Astrocyte of the cerebellum (primary cell): ENCODE measurements around the gene LRTM1.
A peak's percentile ranks its signal among the peaks of the same experiment; 100 is the strongest.

Source experiments
- DNase-seq: peaks from one replicate; pipeline ENCODE4 v3.0.0-alpha.2; 2011; ENCODE audit warnings: low read depth
- H3K4me3 ChIP-seq: 2 replicates; pipeline ENCODE4 v1.5.1; 2011; ENCODE audit warnings: mild to moderate bottlenecking, low read depth, low read length, moderate library complexity
- CTCF ChIP-seq: IDR thresholded peaks from 2 replicates; pipeline ENCODE4 v1.5.1; 2012; ENCODE audit warnings: low read length, low read depth, moderate library complexity, mild to moderate bottlenecking; ENCODE audit errors: missing control alignments
- in situ Hi-C: cut with HindIII; loops from 2 replicates; pipeline ENCODE4 v1.10.0; 2017; ENCODE audit warnings: low sequenced_read_pairs

The LRTM1 gene

GRCh38 chr3:54892168-54892567, 35.7 kb downstream of the LRTM1 start:
- TF ChIP-seq CTCF = no peak
- in situ Hi-C loops = no loop called here
- no peak for DNase-seq
- H3K4me3 ChIP-seq = no peak overlapping the region

- DNase-seq = peak; percentile 98
- TF ChIP-seq CTCF = peak; percentile 65
- H3K4me3 ChIP-seq = no peak overlapping the region
- in situ Hi-C loops = no loop called here
Measured at GRCh38 chr3:54891540-54891897, 36.3 kb downstream of the LRTM1 start.

- in situ Hi-C loops = no loop called here
- TF ChIP-seq CTCF = no peak
Measured at GRCh38 chr3:54889731-54890130, 38.1 kb downstream of the LRTM1 start.

GRCh38 chr3:54888873-54889272, 39.0 kb downstream of the LRTM1 start:
- TF ChIP-seq CTCF = no peak
- no peak for DNase-seq
- in situ Hi-C loops = no loop called here
- no peak overlapping the region for H3K4me3 ChIP-seq

More at GRCh38 chr3:54889731-54890130, 38.1 kb downstream of the LRTM1 start:
- no peak overlapping the region for H3K4me3 ChIP-seq
- DNase-seq = no peak

- no peak for DNase-seq
- no peak for TF ChIP-seq CTCF
- H3K4me3 ChIP-seq = no peak overlapping the region
- in situ Hi-C loops = no loop called here
Measured at GRCh38 chr3:54888162-54888561, 39.7 kb downstream of the LRTM1 start.

GRCh38 chr3:54882129-54882833, 45.6 kb downstream of the LRTM1 start:
- DNase-seq = peak; percentile 93
- in situ Hi-C loops = no loop called here

More at GRCh38 chr3:54882129-54882833, 45.6 kb downstream of the LRTM1 start:
- TF ChIP-seq CTCF = no peak
- no peak overlapping the region for H3K4me3 ChIP-seq
